ENCODE measurements around the gene GLRX5.

DNA sequence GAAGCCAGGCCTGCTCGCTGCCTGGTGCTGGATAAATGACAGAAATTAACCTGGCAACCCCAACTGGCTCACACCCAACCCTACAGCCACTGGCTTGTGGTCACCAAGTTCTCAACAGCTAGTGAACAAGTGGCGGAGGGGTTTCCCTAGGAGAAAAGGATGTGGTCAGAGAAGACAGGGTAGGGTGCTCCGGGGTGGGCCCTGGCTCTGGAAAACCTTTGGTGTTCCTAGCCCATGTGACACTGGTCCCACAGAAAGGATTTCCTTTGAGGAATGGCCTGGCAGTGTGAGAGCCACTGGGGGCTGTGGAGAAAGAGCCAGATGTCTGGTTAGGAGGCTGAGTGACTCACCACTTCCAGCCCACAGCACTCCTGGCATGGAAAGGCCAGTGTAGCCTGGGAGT, 27.1 kb upstream of the GLRX5 start:
- TF ChIP-seq, protein P1, sequence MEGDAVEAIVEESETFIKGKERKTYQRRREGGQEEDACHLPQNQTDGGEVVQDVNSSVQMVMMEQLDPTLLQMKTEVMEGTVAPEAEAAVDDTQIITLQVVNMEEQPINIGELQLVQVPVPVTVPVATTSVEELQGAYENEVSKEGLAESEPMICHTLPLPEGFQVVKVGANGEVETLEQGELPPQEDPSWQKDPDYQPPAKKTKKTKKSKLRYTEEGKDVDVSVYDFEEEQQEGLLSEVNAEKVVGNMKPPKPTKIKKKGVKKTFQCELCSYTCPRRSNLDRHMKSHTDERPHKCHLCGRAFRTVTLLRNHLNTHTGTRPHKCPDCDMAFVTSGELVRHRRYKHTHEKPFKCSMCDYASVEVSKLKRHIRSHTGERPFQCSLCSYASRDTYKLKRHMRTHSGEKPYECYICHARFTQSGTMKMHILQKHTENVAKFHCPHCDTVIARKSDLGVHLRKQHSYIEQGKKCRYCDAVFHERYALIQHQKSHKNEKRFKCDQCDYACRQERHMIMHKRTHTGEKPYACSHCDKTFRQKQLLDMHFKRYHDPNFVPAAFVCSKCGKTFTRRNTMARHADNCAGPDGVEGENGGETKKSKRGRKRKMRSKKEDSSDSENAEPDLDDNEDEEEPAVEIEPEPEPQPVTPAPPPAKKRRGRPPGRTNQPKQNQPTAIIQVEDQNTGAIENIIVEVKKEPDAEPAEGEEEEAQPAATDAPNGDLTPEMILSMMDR (IDR thresholded peaks at IDR 0.05), result no peak
- no peak for TF ChIP-seq POLR2A (IDR thresholded peaks at IDR 0.05)
